NCI-H187 (cell line): ENCODE data around the gene DPYSL5.

Experiments used
- DNase-seq, 2 experiments: peaks; one replicate each; lab custom pipeline; 2025; lab: John Stamatoyannopoulos, UW

DPYSL5 gene

DNA sequence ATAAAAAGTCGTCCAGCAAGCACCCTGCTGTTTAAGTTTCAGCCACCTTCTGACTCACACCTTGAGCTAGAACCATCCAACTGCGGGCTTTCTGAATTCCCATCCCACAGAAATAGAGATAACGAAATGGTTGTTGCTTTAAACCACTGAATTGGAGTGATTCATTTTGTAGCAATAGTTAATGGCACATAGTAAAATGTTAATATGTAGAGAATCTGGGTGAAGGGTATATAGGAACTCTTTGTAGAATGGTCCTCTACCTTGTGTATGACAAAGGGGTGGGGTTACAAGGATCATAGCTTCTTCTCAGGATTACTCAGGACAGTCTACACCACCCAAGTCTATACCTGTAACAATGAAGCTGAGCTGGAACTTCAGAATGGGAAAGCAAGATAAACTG is 120.1 kb downstream of the DPYSL5 start:
- DNase-seq: no peak

DNA sequence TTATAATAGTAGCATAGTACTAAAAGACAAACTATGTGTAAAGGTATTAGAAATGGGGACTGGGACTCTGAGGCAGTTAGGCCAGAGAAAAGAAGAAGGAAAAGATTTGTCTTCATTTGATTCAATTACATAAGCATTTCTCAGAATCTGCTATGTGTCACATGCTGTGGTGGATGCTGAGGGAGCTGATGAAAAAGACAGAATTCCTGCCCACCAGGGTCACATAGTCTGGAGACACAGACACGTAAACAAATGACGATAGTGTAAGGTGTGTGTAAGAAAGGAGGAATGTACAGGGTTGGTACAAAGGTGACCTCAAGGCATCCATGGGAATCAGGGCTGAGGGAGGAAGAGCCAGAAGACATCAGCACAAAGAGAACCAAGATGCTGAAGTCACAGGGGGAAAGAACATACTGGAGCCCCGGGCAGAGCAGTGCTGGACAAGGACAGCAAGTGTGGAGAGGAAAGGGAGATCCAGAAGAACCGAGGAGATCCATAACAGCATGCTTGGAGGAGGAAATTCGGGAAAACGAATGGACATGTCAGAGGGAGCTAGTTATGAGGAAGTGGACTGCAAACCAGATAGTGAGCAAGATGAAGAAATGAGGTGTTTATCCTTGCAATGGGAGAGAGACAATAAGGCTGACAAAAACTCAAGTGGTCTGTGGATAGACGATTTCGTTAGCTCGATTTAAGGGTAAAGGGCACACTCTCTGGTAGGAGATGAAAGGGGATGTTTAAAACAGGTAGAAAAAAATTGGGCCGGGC is 121.3 kb downstream of the DPYSL5 start:
- DNase-seq: no peak

GRCh38 chr2:26970244-26970927 is 122.5 kb downstream of the DPYSL5 start, which contains the start of gene MAPRE3:
MAPRE3 (plus strand) TSS chr2:26970637; CDS start chr2:27022219, 51,582 bp downstream.
- DNase-seq: peak; percentile 78 to 85

DNA sequence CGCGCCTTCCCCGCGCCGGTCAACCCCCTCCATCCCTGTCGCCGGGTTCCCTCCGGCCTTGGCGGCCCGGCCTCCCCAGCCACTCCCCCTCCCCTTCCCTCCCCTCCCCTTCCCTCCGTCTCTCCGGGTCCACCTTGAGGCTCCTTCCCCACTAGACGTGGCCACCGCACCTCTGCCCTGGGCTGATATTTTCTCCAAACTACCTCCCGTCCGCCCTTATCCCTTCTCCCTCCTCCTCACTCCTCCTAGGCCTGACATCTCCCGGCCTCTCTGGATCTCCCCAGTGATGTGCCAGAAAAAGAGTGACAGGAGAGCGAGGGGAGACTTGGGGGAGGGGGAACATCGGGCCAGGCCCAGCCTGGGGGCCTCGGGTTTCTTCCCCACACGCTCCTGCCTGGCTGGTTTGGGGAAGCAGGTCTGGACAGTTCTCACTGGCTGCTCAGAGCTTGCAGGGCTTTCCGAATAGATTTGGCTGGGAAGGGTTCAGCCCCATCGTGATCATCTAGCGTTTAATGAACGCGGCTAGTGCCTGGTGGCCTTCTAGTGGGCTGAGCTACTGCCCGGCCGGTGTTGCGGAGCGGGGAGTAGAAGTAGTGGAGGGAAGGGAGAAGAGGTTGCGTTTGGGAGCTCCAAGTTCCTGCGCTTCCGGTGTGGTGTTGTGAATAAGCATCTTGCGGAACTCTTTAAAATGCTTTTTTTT is 123.1 kb downstream of the DPYSL5 start:
- no peak for DNase-seq

DNA sequence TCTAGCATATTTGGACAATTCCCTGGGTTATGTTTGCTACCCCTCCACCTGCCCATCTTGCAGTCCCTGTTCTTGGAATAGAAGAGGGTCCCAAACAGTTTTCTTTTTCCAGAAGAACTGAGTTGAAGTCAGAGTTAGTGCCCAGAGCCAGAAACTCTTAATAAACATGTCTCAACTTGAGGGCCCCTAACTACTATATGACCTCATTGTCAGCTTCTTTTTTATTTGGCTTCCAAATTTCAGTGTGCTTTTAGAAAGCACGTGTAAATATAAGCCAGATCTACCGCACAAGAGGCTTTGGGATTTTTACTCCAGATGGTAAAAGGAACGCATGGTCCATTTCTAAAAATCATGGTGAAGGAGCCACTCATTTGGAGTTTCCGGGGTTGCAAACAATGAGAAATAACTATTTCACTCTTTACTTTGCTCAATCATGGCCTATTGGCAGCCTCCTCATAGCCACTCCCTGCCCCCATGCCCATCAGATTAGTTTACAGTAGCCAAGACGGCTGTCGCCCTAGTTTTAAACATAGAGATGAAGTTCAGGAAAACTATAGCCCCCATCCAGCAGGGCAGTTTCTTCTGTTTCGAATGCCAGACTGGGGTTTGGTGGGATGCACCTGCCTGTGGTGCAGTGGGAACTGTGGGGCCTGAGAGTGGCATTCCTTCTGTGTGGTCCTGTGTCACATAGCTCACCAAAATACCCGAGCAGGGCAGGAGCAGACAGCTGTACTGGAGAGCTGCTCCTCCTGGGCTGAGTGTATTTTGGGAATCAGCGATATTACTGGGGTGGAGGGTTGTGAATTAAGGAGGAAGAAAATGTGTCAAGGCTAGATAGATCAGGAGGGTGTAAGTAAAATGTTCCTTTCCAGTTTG is 124.2 kb downstream of the DPYSL5 start:
- DNase-seq: no peak

DNA sequence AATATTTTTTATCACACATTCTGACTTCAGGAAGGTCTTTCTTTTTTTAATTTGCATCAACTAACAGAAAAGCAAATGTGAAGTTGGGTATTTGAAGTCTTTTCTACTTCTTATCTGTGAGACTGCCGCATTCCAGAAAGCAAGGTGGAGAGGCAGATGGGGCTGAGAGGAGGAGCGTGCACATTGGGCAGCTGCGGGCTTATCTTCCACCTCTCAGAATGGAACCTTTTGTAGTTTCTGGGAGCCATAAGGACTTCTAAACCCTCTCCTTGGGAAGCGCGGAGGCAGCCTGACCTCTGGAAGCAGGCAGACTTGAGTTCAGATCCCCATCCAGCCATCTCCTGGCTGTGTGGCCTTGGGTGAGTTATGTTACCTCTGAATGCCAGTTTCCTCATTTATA is 126.4 kb downstream of the DPYSL5 start:
- no peak for DNase-seq

DNA sequence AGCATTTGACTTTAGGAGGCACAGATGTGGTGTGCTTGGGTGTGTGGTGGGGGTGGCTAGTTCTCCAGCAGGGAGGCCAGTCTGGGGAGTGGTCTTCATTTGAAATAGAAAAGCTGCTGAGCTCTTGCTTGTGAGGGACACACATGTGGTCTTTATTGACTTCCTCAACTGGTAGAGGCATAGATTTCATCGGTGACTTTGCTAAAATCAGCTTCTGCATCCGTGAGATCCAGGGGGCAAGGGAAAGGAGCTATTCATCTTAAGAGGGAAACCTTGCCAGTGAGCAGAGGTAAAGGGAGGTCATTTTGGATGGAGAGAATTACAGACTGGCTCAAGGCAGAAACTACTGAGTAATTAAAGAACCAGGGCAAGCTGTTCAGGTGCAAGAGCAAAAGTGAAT is 127.2 kb downstream of the DPYSL5 start:
- no peak for DNase-seq

- no peak for DNase-seq
Measured at GRCh38 chr2:26975656-26976055, 127.7 kb downstream of the DPYSL5 start.

- no peak for DNase-seq
Measured at GRCh38 chr2:26976237-26976636, 128.3 kb downstream of the DPYSL5 start.

DNA sequence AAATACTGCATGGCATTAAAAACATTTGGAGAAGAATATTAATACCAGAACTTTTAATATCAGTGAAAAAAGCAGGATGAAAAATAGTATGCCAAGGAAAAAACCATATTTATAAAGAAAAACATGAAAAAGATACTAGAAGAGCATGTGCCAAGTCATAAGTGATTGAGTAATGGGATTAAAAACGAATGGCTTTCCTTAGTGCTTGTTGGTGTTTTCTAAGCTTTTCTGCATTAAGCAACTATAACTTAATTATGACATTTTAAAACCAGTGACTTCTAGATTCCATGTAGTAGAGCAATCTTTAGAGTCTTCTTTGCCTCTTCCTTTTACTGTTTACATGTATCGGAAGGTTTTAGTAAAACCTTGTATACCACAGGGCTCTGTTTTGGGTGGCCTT is 129.1 kb downstream of the DPYSL5 start:
- no peak for DNase-seq

- peak; percentile 13 to 14 for DNase-seq
Measured at GRCh38 chr2:26978061-26978596, 130.2 kb downstream of the DPYSL5 start.

GRCh38 chr2:26979741-26980140 is 131.8 kb downstream of the DPYSL5 start:
- DNase-seq: no peak

- DNase-seq: no peak
Measured at GRCh38 chr2:26980971-26981370, 133.0 kb downstream of the DPYSL5 start.

DNA sequence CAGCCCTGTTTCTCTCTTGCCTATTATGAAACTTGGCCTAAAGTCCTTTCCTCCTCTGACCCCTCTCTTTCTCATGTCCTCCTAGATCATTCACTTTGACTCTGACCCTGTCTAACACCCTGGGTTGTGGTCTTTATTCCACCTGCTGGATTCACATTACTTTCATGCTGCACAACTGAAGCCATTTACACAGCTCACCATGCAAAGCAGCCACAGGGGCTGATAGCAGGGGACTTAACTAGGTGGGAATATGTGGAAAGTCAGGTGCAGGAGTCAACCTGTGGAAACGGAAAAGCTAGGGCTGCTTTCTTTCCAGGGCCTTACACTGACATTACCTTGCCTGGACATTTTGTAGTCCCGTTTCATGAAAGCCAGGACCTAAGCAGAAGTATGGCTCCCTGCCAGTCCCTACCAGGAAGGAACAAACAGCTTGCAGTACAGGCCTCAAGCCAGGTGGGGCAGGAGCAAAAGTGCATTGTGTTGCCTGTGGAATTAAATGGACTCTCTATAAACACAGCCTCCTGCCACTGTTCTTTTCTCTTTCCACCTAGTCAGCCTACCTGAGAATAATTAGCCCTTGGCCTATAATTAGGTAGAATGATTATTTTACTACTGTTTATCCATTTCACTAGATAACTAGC is 134.3 kb downstream of the DPYSL5 start:
- DNase-seq: no peak

DNA sequence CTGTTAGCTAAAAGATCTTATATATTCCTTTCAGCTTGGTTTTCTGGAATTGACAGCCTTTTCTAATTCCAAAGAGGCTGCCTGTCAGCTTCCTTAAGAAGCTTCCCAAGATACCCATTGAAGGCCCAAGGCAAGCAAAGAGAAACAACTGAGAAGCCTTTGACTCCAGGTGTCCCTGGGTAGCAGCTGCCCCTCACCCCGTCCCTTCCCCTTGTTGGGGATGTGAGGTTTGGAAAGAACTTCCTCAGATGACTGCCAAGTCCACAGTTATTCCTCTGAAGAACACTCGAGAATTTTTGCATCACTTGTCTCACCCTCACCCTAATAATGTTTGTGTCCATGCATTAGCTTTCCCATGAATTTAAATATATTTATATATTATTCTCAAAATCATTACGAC is 135.8 kb downstream of the DPYSL5 start:
- no peak for DNase-seq

DNA sequence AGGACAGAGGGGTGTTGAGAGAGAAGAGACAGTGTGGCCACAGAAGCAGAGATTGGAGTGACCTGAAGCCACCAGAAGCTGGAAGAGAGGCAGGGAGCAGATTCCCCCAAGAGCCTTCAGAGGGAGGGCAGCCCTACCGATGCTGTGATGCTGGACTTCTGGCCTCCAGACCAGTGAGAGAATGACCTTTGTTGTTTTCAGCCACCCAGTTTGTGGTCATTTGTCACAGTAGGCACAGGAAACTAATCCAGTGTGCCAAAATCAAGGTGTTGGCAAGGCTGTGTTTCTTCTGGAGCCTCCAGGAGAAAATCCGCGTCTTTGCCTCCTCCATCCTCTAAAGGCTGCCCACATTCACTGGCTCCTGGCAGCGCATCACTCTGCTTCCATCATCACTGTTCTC is 137.9 kb downstream of the DPYSL5 start:
- DNase-seq: no peak

- DNase-seq: no peak
Measured at GRCh38 chr2:26986576-26986975, 138.6 kb downstream of the DPYSL5 start.

DNA sequence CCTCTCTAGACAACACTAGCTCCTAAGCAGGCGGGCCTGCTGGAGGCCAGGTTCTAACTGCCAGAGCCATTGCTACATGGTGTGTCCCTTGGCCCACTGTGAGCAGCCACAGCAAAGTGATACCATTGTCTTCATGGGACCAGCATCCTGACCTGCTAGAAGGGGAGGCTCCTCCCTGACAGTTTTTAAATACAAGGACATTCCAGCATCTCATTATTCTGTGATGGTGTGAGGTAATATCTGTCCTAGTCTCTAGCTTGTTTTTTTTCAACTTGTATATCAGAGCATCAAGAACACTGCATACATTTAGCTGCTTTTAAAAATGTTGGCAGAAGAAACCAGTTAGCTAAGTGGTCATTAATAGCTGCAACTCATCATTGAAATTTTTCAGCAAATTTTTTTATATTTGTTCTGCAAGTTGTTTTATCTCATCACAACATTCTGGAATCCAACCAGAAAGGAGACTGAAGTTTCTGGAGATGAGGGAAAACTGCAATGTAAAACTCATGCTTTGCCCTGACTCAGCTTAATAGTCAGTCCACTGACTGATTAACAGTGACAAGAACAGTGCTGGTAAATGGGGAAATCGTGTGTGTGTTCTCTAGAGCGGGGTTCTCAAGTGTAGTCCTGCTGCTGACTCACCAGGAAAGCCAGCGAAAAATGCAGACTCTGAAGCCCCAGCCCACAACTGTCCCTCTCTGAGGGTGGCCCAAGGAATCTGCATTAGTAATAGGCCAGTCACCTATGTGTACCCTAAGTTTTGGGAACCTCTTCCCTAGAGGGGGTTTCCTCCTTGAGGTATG is 140.3 kb downstream of the DPYSL5 start:
- DNase-seq: no peak

DNA sequence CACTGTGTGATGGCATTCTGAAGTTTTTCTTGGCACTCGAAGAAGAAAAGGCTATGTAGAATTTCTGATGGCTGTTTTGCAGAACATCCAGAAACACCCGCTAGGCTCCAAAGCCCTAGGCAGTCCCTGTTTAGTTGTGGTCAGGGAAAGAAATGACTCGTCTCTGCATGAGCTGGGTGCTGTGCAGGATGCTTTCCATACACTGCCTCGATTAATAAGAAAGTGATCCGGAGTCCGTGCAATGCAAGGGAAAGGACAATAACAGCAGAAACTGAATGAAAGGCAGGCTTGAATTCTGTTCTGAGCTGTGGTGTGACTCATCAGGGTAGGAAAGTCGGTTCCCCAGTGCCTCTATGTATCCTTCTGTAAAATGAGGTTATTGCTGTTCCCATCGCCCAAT is 141.2 kb downstream of the DPYSL5 start:
- DNase-seq: no peak

DNA sequence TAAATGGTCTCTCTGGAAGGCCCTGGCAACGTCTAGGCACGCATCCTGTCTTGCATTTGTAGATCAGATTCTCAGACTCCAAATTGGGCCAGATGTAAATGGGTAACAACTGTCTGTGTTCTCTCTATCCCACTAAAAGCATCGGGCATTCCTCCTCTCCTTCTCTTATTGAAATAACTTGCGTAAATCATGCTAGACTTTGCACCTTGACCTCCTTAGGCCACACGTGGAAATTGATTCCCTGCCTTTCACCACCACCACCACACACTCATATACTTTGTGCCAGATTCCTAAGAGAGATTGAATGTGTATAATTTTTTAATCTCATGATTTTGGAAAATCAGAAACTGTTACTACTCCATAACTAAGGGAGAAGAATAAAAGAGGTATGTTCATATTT is 143.8 kb downstream of the DPYSL5 start:
- DNase-seq: no peak
